ENCODE results near the gene ATXN10. TPM values are rescaled to one million over a fixed set of nuclear protein-coding genes. Genes with fewer than 3 reads are reported as not detected.

The ATXN10 gene
- total RNA-seq, 1 donor from 2014 or later, result 125 TPM

- ATAC-seq, result no peak
- no peak overlapping the region for H3K4me3 ChIP-seq
- H3K9me3 ChIP-seq, result no peaks in the 10 kb centered on the region
- no peaks in the 10 kb centered on the region for H3K36me3 ChIP-seq
- TF ChIP-seq CTCF (IDR thresholded peaks at IDR 0.05), result no peak
- H3K27me3 ChIP-seq, result peaks cover 27% of the 10 kb centered on the region
- intact Hi-C loops (cut with DNase I), result loop anchor here (10.0 kb wide), 1 partner anchor 221 kb away; no protein-coding TSS in a partner anchor
- no peak overlapping the region for H3K27ac ChIP-seq
- H3K4me1 ChIP-seq, result peaks cover 21% of the 10 kb centered on the region
- no peak for DNase-seq
These were observed 194.0 kb downstream of the ATXN10 start for GRCh38 chr22:45865561-45866125.

DNA sequence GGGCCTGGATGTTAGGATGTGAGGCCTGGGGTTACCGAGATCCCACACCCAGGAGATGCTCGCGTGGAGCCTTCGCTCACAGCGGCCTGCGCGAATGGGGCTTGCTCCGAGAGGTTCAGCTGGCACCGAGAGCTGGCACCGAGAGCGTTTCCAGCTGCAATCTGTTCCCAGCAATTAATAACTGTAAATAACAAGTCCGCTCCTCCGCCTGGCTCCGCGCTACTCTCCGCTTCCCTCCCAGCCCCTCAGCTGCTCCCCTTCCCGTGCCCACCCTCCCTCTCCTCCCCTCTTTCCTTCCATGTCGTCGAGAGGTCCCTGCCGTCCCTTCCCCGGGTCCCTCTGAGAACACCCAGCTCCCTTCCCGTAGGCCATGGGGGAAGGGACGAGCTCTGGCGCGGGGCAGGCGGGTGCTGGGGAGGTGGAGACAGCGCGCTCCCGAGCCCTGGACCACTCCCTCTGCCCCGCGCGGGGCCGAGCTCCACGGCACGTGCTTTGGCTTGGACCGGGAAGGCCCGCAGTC, 194.6 kb downstream of the ATXN10 start:
- Histone ChIP-seq H3K4me1 (peaks cover 21% of the 10 kb centered on the region), H3K4me3 (no peak overlapping the region), H3K27ac (no peak overlapping the region), H3K27me3 (peaks cover 27% of the 10 kb centered on the region), H3K36me3 (no peaks in the 10 kb centered on the region), H3K9me3 (no peaks in the 10 kb centered on the region)
- no peak for ATAC-seq
- peak; percentile 60 for DNase-seq
- TF ChIP-seq CTCF (IDR thresholded peaks at IDR 0.05), result no peak
- intact Hi-C loops (cut with DNase I), result loop anchor here (10.0 kb wide), 1 partner anchor 221 kb away; no protein-coding TSS in a partner anchor

DNA sequence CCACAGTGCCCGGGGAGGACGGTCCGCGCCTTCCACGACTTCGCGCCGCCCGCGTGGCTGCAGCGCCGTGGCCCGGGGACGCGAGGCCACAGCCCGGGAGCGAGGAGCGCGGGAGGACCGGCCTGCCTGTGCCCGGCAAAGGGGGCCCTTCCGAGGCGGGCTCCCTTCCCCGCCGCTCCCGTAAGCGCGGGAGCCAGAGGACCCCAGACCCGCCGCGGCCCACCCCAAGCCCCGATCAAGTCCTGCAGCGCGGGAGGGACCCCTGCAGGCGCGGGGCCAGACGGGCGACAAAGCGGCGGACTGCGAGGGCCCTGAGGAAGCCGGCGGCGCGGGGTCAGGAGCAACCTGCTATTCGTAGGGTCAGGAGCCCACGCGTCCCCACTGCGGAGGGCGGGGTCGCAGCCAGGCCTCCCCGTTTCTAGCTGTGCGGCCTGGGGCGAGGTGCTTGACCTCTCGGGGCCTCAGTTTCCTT, 195.0 kb downstream of the ATXN10 start:
- Histone ChIP-seq H3K36me3 (no peaks in the 10 kb centered on the region), H3K9me3 (no peaks in the 10 kb centered on the region), H3K27me3 (peaks cover 27% of the 10 kb centered on the region), H3K4me1 (peaks cover 21% of the 10 kb centered on the region), H3K27ac (no peak overlapping the region), H3K4me3 (peak overlapping the region; percentile 14)
- peak; percentile 53 for DNase-seq
- intact Hi-C loops (cut with DNase I), result loop anchor here (10.0 kb wide), 1 partner anchor 222 kb away; no protein-coding TSS in a partner anchor
- TF ChIP-seq CTCF (IDR thresholded peaks at IDR 0.05), result no peak
- no peak for ATAC-seq

DNA sequence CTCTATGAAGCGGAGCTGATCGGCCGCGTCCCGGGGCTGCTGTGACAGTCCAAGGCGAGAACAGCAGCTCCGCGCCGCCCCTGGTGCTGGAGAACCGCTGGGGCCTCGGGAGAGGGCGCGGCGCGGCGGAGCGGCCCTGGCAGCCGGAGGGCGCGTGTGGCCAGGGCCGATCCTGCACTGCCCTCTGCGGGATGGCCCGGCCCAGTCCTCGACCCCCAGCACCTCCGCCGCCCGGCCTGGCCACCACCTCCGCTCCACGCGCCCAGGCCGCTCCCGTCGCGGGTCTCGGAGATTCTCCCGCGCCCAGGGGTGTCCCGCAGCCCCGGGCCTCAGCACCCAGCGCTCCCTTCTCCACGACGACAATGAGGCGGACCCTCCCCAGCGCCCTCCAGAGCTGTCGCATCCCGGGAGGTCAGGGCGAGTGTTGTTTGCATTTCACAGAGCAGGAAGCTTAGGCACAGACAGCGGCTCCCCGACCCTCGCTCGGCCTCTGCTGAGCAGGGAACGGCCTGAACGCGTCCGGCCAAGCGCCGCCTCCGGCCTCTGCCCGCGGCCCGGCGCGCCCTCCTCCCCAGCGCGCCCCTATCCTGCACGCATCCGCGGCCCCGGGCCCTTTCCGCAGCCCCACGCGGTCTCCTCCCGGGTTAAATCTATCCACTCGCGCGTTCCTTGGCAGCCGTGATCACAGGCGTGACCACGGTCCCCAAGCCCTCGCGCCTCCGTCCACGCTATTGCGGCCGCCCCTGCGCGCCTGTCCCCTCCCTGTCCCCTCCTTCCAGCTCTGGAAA, 195.7 kb downstream of the ATXN10 start:
- TF ChIP-seq CTCF (IDR thresholded peaks at IDR 0.05), result peak; percentile 20
- Histone ChIP-seq H3K27me3 (peaks cover 27% of the 10 kb centered on the region), H3K36me3 (no peaks in the 10 kb centered on the region), H3K4me3 (peak overlapping the region; percentile 14), H3K27ac (no peak overlapping the region), H3K4me1 (peaks cover 21% of the 10 kb centered on the region), H3K9me3 (peaks cover under 1% of the 10 kb centered on the region)
- ATAC-seq (peak; percentile 69), DNase-seq (peak; percentile 70)
- intact Hi-C loops (cut with DNase I), result loop anchor here (10.0 kb wide), 1 partner anchor 223 kb away; no protein-coding TSS in a partner anchor

DNA sequence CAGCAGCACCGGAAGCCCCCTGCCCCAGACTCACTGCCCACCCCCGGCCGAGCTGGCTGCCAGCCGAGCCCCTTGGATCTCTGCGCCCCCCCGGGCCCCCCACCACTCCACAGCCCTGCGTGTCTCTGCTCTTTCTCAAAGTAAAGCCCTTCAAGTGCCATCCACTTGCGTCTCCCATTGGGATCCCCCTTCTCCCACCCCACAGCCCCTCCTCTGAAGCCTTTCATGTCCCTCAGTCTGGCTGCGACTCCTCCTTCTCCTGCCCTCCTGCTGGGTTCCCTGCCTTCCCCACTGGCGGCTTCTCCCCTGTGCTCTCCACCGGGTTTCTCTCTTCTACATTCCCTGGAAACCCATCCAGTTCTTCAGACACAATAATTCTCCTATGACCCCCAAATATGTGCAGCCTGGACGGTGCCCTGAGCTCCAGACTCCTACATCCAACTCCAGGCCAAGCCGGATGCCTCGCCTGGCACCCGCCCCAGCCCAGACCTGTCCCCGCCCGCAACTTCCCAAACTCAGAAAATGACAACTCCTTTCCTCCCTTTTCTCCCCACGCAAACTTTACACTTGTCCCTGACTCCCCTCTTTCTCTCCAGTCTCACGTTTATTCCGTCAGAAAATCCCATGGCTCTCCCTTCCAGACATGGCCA, 196.4 kb downstream of the ATXN10 start:
- Histone ChIP-seq H3K4me3 (no peak overlapping the region), H3K4me1 (peaks cover 21% of the 10 kb centered on the region), H3K36me3 (no peaks in the 10 kb centered on the region), H3K9me3 (peaks cover 6% of the 10 kb centered on the region), H3K27ac (no peak overlapping the region), H3K27me3 (peaks cover 27% of the 10 kb centered on the region)
- TF ChIP-seq CTCF (IDR thresholded peaks at IDR 0.05), result no peak
- ATAC-seq, result no peak
- DNase-seq, result no peak
- intact Hi-C loops (cut with DNase I), result loop anchor here (10.0 kb wide), 1 partner anchor 223 kb away; no protein-coding TSS in a partner anchor
